Measurements from ENCODE around the gene OVOL3.

Gene OVOL3

DNA sequence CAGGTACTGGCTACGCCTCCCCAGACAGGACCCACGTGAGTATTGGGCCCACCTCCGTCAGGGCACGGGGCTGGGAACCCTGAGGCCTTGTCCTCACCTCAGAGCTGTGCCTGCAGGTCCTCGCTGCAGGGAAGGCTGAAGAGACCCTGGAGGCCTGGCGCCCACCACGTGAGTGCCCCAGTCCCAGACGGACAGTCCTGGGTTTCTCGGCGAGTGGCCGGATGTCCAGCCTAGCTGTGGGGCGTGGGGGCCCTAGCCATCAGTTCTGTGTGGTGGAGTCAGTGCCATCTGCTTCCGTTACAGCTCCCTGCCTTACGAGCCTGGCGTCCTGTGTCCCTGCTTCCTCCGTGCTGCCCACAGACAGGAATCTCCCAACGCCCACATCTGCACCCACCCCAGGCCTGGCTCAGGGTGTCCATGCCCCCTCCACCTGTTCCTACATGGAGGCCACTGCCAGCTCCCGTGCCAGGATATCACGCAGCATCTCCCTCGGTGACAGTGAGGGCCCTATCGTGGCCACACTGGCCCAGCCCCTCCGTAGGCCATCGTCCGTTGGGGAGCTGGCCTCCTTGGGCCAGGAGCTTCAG lies 7.8 kb upstream of the OVOL3 start:
- Histone ChIP-seq H3K36me3 (ENCODE audit: control insufficient read depth, insufficient read depth, low read length) (no peaks in the 10 kb centered on the region), H3K9ac (ENCODE audit: low read length) (no peak overlapping the region), H3K9me3 (ENCODE audit: control insufficient read depth, low read length) (no peaks in the 10 kb centered on the region), H3K4me1 (ENCODE audit: control insufficient read depth, insufficient read depth, low read length) (no peaks in the 10 kb centered on the region), H3K4me3 (ENCODE audit: low read length) (no peak overlapping the region), H3K27me3 (ENCODE audit: control insufficient read depth, insufficient read depth, low read length) (no peaks in the 10 kb centered on the region)

DNA sequence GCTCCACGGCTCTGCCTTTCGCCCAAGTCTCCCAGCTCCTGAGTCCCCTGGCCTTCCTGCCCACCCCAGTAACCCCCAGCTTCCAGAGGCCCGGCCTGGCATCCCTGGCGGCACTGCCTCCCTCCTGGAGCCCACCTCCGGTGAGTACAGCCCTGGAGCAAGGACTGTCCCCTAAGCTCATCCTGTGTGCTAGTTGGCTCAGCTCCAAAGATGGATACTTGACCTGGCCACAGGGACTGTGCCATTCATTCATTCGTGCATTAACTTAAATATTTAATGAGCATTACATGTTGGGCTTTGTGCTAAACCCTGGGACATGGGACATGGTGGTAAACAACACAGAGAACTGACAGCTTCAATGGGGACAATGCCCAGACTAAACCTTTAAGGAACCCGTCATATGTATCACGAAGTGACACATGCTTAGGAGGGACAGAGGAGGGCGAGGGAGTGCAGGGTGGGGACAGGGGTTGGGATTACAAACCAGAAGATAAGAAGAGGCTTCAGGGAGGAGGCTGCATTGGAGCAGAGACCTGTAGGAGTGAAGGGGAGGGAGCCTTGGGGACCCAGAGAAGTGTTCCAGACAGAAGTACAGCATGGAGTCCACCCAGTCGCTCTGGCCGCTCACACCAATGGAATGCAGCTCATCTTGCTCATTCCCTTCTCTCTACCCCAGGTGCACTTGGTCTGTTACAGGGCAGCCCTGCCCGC lies 6.9 kb upstream of the OVOL3 start:
- no peak overlapping the region for H3K4me3 ChIP-seq (ENCODE audit: low read length)
- no peaks in the 10 kb centered on the region for H3K9me3 ChIP-seq (ENCODE audit: control insufficient read depth, low read length)
- H3K27me3 ChIP-seq (ENCODE audit: control insufficient read depth, insufficient read depth, low read length) = no peaks in the 10 kb centered on the region
- no peaks in the 10 kb centered on the region for H3K4me1 ChIP-seq (ENCODE audit: control insufficient read depth, insufficient read depth, low read length)
- no peak overlapping the region for H3K9ac ChIP-seq (ENCODE audit: low read length)
- H3K36me3 ChIP-seq (ENCODE audit: control insufficient read depth, insufficient read depth, low read length) = no peaks in the 10 kb centered on the region

DNA sequence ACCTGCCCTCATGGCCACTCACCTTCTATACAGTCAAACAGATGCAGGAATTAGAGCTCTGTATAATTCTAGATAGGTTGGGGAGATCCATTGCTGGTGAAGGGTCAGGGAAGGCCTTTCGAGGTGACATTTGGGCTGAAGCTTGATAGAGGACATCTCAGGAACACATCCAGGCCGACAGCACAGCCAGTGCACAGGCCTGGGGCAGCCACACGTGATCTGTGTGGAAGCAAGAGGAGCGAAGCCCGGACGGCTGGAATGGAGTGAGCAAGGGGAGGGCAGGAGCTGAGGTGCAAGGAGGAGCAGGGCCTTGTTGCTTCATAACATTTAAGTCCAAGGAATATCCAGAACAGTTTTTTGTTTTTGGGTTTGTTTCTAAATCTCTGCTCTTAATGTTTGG lies 4.5 kb upstream of the OVOL3 start:
- Histone ChIP-seq H3K27me3 (ENCODE audit: control insufficient read depth, insufficient read depth, low read length) (no peaks in the 10 kb centered on the region), H3K9me3 (ENCODE audit: control insufficient read depth, low read length) (no peaks in the 10 kb centered on the region), H3K4me3 (ENCODE audit: low read length) (no peak overlapping the region), H3K9ac (ENCODE audit: low read length) (no peak overlapping the region), H3K4me1 (ENCODE audit: control insufficient read depth, insufficient read depth, low read length) (no peaks in the 10 kb centered on the region), H3K36me3 (ENCODE audit: control insufficient read depth, insufficient read depth, low read length) (no peaks in the 10 kb centered on the region)

DNA sequence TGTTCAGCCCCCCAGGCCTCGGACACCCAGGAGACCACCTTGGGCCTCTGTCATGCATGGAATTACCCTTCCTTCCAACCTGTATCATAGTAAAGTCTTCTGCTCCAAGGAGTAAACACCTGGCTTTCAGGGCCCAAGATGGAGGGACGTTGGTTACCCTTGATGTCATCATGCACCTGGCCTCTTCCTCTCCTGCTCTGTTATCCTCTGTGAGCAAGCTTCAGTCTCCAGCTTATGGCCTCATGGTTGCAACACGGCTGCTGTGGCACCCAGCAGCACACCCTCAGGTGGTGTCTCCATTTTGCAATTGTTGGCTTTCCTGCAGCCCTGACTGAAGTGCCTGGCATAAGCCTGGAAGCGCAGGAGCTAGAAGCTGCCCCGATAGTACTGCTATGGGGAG lies 4.0 kb upstream of the OVOL3 start:
- Histone ChIP-seq H3K4me1 (ENCODE audit: control insufficient read depth, insufficient read depth, low read length) (no peaks in the 10 kb centered on the region), H3K9ac (ENCODE audit: low read length) (no peak overlapping the region), H3K9me3 (ENCODE audit: control insufficient read depth, low read length) (no peaks in the 10 kb centered on the region), H3K4me3 (ENCODE audit: low read length) (no peak overlapping the region), H3K27me3 (ENCODE audit: control insufficient read depth, insufficient read depth, low read length) (no peaks in the 10 kb centered on the region), H3K36me3 (ENCODE audit: control insufficient read depth, insufficient read depth, low read length) (no peaks in the 10 kb centered on the region)

DNA sequence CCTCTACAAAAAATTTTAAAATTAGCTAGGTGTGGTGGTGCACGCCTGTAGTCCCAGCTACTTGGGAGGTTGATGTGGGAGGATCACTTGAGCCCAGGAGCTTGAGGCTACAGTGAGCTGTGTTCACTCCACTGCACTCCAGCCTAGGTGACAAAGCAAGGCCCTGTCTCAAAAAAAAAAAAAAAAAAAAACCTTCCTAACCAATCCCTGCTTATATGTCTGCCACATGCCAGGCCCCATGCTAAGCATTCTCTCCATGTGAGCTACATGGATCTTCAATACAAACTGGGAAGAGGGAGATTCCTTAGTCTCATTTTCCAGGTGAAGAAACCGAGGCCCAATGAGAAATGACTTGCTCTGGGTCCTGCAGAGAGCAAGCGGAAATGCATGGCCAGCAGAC lies 2.3 kb upstream of the OVOL3 start:
- H3K9me3 ChIP-seq (ENCODE audit: control insufficient read depth, low read length) = no peaks in the 10 kb centered on the region
- H3K9ac ChIP-seq (ENCODE audit: low read length) = no peak overlapping the region
- no peaks in the 10 kb centered on the region for H3K27me3 ChIP-seq (ENCODE audit: control insufficient read depth, insufficient read depth, low read length)
- H3K36me3 ChIP-seq (ENCODE audit: control insufficient read depth, insufficient read depth, low read length) = no peaks in the 10 kb centered on the region
- H3K4me1 ChIP-seq (ENCODE audit: control insufficient read depth, insufficient read depth, low read length) = peaks cover 2% of the 10 kb centered on the region
- no peak overlapping the region for H3K4me3 ChIP-seq (ENCODE audit: low read length)

DNA sequence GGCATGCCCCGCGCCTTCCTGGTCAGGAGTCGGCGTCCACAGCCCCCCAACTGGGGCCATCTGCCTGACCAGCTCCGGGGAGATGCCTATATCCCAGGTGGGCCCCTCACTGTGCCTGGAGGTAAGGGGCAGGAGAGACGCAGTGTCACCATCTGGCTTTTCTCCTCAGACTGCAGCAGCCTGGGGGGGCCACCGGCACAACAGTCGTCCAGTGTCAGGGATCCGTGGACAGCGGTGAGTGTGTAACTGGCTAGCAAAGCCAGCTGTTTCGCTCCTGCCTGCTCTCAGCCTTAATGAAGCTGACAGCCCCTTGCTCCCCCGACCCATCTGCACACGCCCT lies 227 bp downstream of the OVOL3 start:
- no peak overlapping the region for H3K9ac ChIP-seq (ENCODE audit: low read length)
- peaks cover 11% of the 10 kb centered on the region for H3K4me1 ChIP-seq (ENCODE audit: control insufficient read depth, insufficient read depth, low read length)
- H3K9me3 ChIP-seq (ENCODE audit: control insufficient read depth, low read length) = no peaks in the 10 kb centered on the region
- H3K27me3 ChIP-seq (ENCODE audit: control insufficient read depth, insufficient read depth, low read length) = no peaks in the 10 kb centered on the region
- no peak overlapping the region for H3K4me3 ChIP-seq (ENCODE audit: low read length)
- no peaks in the 10 kb centered on the region for H3K36me3 ChIP-seq (ENCODE audit: control insufficient read depth, insufficient read depth, low read length)

DNA sequence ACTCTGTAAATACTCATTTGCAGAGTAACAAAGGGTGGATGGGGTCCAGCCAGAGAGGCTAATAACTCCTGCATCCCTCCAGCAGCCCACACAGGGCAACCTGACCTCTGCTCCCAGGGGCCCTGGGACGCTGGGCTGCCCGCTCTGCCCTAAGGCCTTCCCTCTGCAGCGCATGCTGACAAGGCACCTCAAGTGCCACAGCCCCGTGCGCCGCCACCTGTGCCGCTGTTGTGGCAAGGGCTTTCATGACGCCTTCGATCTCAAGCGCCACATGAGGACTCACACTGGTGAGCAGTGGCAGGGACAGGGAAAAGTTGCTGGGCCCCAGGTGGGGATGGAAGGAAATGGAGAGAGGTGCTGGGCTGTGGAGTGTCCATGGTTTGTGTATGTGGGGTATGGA lies 1.7 kb downstream of the OVOL3 start:
- Histone ChIP-seq H3K36me3 (ENCODE audit: control insufficient read depth, insufficient read depth, low read length) (no peaks in the 10 kb centered on the region), H3K27me3 (ENCODE audit: control insufficient read depth, insufficient read depth, low read length) (no peaks in the 10 kb centered on the region), H3K4me1 (ENCODE audit: control insufficient read depth, insufficient read depth, low read length) (peaks cover 14% of the 10 kb centered on the region), H3K9me3 (ENCODE audit: control insufficient read depth, low read length) (no peaks in the 10 kb centered on the region), H3K4me3 (ENCODE audit: low read length) (no peak overlapping the region), H3K9ac (ENCODE audit: low read length) (no peak overlapping the region)

DNA sequence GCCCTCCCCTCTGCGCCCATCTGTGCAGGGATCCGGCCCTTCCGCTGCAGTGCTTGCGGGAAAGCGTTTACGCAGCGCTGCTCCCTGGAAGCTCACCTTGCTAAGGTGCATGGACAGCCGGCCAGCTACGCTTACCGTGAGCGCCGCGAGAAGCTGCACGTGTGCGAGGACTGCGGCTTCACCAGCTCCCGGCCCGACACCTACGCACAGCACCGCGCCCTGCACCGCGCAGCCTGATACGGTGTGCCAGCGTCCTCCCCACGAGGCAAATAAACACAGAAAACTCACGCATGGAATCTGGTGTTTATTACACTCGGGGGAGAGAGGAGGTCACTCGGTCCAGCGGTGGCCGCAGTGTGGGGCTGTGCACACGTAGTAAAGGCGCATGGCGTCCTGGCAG lies 2.5 kb downstream of the OVOL3 start:
- Histone ChIP-seq H3K4me1 (ENCODE audit: control insufficient read depth, insufficient read depth, low read length) (peaks cover 14% of the 10 kb centered on the region), H3K36me3 (ENCODE audit: control insufficient read depth, insufficient read depth, low read length) (no peaks in the 10 kb centered on the region), H3K9ac (ENCODE audit: low read length) (peak overlapping the region; percentile 85)

DNA sequence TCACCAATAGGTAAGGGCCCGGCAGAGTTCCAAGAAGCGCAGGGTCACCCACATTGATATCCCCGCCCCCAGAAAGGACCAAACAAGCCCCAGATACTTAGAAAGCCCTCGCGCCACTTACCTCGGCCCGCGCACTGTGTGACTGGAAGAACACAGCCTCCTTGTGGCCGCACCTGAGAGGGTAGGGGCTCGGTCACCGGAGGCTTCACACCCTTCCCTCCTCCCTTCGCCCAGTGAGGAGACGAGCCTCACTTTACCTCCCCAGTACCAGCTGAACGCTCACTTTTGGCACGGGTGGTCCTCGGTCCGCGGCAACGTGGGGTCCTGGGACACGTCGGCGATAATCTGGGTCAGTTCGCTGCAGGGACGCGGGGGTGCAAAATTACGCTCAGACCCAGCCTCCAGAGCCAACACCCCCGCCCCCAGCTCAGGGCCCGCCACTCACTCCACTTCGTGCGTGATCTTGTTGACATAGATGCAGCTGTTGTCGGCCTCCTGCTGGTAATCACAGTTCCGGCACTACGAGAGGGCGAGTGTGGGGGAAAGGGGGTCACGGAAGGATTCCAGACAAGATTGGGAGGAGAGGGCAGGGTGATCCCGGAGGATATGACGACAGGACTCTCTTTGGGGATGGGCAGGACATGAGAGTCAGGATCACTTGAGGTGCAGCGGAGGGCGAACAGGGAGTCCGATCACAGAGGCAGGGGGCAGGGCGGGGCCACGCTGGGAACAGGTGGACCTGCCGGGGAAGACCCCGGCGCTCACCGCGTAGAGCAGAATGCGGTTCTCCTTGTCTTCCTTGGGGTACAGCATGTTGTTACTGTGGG lies 3.2 kb downstream of the OVOL3 start:
- Histone ChIP-seq H3K4me1 (ENCODE audit: control insufficient read depth, insufficient read depth, low read length) (peaks cover 14% of the 10 kb centered on the region), H3K9me3 (ENCODE audit: control insufficient read depth, low read length) (no peaks in the 10 kb centered on the region), H3K9ac (ENCODE audit: low read length) (peak overlapping the region; percentile 85), H3K4me3 (ENCODE audit: low read length) (peak overlapping the region; percentile 95), H3K27me3 (ENCODE audit: control insufficient read depth, insufficient read depth, low read length) (no peaks in the 10 kb centered on the region), H3K36me3 (ENCODE audit: control insufficient read depth, insufficient read depth, low read length) (no peaks in the 10 kb centered on the region)

More for the DNA sequence above, 2.5 kb downstream of the OVOL3 start:
- Histone ChIP-seq H3K27me3 (ENCODE audit: control insufficient read depth, insufficient read depth, low read length) (no peaks in the 10 kb centered on the region), H3K9me3 (ENCODE audit: control insufficient read depth, low read length) (no peaks in the 10 kb centered on the region), H3K4me3 (ENCODE audit: low read length) (no peak overlapping the region)

DNA sequence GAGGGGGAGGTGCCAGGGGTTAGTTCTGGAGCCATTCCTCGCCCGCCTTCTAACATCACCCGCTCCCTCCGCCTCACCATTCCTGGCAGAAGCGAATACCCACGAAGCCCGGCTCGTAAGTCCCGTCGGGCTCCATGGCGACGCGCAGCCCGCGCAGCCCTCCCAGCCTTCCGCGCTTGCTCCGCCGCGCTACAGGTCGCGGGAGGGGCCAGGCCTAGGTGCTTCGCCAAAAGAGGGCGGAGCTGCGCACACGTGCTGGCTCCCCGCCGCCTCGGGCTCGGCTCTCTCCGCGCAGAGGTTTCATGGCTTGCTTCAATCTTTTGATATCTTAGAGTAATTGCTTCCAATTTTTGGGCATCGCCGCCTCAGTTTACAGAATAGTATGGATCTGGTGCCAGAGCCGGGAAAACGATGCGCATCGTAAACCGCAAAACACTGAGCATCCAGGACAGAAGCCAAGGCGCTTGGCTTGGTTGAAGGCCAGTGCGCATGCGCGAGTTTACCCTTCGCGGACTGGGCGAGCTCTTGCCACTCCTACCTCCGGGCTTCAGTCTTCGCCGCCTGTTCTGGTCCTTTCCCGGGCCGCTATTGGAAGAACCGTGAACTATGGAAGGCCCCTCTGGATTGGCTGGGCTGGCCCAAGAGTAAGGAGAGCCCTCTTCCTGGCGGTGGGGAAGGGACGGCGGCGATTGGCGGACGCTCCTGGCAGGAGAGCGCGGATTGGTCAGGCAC lies 3.9 kb downstream of the OVOL3 start, which contains the start of gene POLR2I:
Gene POLR2I (minus strand): TSS at position 155 of the 732 bp plus-strand sequence. CDS start 19 bp downstream, at position 136.
- Histone ChIP-seq H3K9ac (ENCODE audit: low read length) (peak within 1 kb of the TSS; percentile 85), H3K27me3 (ENCODE audit: control insufficient read depth, insufficient read depth, low read length) (no peaks in the 10 kb centered on the region), H3K9me3 (ENCODE audit: control insufficient read depth, low read length) (no peaks in the 10 kb centered on the region), H3K36me3 (ENCODE audit: control insufficient read depth, insufficient read depth, low read length) (no peaks in the 10 kb centered on the region), H3K4me1 (ENCODE audit: control insufficient read depth, insufficient read depth, low read length) (peaks cover 14% of the 10 kb centered on the region), H3K4me3 (ENCODE audit: low read length) (peak within 1 kb of the TSS; percentile 95)

DNA sequence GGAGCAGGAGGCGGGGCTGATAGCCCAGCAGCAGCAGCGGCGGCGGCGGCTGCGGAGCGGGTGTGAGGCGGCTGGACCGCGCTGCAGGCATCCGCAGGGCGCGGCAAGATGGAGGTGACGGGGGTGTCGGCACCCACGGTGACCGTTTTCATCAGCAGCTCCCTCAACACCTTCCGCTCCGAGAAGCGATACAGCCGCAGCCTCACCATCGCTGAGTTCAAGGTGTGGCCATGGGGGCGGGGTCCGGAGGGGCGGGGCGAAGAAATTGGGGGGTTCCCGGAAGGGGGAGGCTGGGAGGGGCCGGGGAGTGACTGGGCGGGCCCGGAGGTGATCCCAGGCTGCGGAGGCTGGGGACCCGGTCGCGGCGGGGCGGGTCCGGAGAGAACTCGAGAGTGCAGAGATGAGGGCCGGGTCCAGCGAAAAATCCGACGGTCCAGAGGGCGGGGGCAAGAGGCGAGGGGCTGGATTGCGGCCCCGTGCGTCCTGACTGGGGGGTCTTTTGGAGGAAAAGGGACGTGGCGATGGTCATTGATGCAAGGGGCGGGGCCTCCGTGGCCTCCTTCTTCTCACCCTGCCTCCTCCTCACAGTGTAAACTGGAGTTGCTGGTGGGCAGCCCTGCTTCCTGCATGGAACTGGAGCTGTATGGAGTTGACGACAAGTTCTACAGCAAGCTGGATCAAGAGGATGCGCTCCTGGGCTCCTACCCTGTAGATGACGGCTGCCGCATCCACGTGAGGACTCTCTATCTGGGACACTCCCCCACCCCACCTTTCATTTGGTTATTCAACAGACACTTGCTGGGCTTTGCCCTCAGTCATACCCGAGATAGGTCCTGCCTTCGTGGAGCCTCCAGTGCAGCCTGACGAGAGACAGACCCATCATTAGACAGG lies 4.8 kb downstream of the OVOL3 start, which contains the start of gene TBCB:
Gene TBCB (plus strand): TSS at position 16 of the 891 bp plus-strand sequence. CDS start 93 bp downstream, at position 109.
- Histone ChIP-seq H3K9me3 (ENCODE audit: control insufficient read depth, low read length) (no peaks in the 10 kb centered on the region), H3K4me3 (ENCODE audit: low read length) (peak within 1 kb of the TSS; percentile 95), H3K36me3 (ENCODE audit: control insufficient read depth, insufficient read depth, low read length) (no peaks in the 10 kb centered on the region), H3K27me3 (ENCODE audit: control insufficient read depth, insufficient read depth, low read length) (no peaks in the 10 kb centered on the region), H3K9ac (ENCODE audit: low read length) (peak within 1 kb of the TSS; percentile 85), H3K4me1 (ENCODE audit: control insufficient read depth, insufficient read depth, low read length) (peaks cover 14% of the 10 kb centered on the region)
